ENCODE measurements around the gene CCDC69.
"Not testable (repeated sequence)": the region's sequence is repeated elsewhere in the genome, so short reads cannot be mapped to it uniquely, and the experiment has no call there.

Gene CCDC69

GRCh38 chr5:151219789-151220188 lies 4.1 kb downstream of the CCDC69 start:
- FAIRE-seq, result no peak

GRCh38 chr5:151219138-151219537 lies 4.8 kb downstream of the CCDC69 start:
- no peak for FAIRE-seq

- FAIRE-seq, result no peak
Measured at GRCh38 chr5:151218177-151218576, 5.7 kb downstream of the CCDC69 start.

GRCh38 chr5:151216781-151217180 lies 7.1 kb downstream of the CCDC69 start:
- no peak for FAIRE-seq

- no peak for FAIRE-seq
Measured at GRCh38 chr5:151215546-151215880, 8.4 kb downstream of the CCDC69 start.

GRCh38 chr5:151214614-151215545 lies 9.0 kb downstream of the CCDC69 start:
- no peak for FAIRE-seq

GRCh38 chr5:151213803-151214613 lies 9.9 kb downstream of the CCDC69 start:
- no peak for FAIRE-seq

- no peak for FAIRE-seq
Measured at GRCh38 chr5:151212406-151212798, 11.5 kb downstream of the CCDC69 start.

- FAIRE-seq, result no peak
Measured at GRCh38 chr5:151208481-151208914, 15.4 kb downstream of the CCDC69 start.

- no peak for FAIRE-seq
Measured at GRCh38 chr5:151205411-151205810, 18.5 kb downstream of the CCDC69 start.

GRCh38 chr5:151204051-151204450 lies 19.8 kb downstream of the CCDC69 start:
- no peak for FAIRE-seq

- FAIRE-seq, result no peak
Measured at GRCh38 chr5:151202381-151203139, 21.3 kb downstream of the CCDC69 start.

- FAIRE-seq, result no peak
Measured at GRCh38 chr5:151200913-151201595, 22.8 kb downstream of the CCDC69 start.

- no peak for FAIRE-seq
Measured at GRCh38 chr5:151199581-151200185, 24.2 kb downstream of the CCDC69 start.

GRCh38 chr5:151198861-151199260 lies 25.0 kb downstream of the CCDC69 start:
- FAIRE-seq, result no peak

- not testable (repeated sequence) for FAIRE-seq
Measured at GRCh38 chr5:151197291-151197600, 26.6 kb downstream of the CCDC69 start.

GRCh38 chr5:151196556-151197290 lies 27.2 kb downstream of the CCDC69 start:
- no peak for FAIRE-seq

GRCh38 chr5:151195622-151196021 lies 28.3 kb downstream of the CCDC69 start:
- FAIRE-seq, result no peak

- FAIRE-seq, result no peak
Measured at GRCh38 chr5:151192626-151193025, 31.3 kb downstream of the CCDC69 start.

GRCh38 chr5:151191661-151192060 lies 32.2 kb downstream of the CCDC69 start:
- FAIRE-seq, result no peak

- FAIRE-seq, result no peak
Measured at GRCh38 chr5:151189151-151189550, 34.7 kb downstream of the CCDC69 start.

- FAIRE-seq, result no peak
Measured at GRCh38 chr5:151186538-151186937, 37.4 kb downstream of the CCDC69 start.
